ENCODE data around the gene DHX15. TPM values are rescaled to one million over a fixed set of nuclear protein-coding genes. Genes with fewer than 3 reads are reported as not detected.

Gene DHX15
- total RNA-seq, 1 donor from 2014 or later, result 77.4 TPM

DNA sequence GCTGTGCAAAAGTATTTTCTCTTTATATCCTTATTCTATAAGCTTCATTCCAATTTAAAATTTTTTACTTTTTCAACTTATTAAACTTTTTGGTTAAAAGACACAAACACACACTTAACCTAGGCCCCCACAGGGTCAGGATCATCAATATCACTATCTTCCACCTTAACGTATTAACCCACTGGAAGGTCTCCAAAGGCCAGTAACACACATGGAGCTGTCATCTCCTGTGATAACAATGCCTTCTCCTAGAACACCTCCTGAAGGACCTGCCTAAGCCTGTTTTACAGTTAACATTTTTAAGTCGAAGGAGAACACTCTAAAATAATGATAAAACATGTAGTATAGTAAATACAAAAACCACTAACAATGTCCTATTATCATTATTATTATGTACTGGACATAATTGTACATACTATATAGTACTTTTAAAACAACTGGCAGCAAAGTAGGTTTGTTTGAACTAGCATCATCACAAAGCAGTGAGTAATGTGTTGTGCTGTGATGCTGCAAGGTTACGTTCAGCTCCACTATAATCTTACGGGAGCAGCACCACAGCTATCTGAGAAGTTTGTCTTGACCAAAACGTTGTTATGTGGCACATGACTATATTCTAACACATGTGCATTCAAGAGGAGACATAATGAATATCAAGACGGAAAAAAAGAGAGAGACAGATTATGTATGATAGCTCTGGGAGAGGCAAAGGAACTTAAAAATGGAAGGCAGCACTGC is 33.7 kb downstream of the DHX15 start:
- no peak overlapping the region for H3K4me3 Mint-ChIP-seq (ENCODE audit: unreplicated experiment)
- no peak for DNase-seq (ENCODE audit: low spot score)
- no peaks in the 10 kb centered on the region for H3K9me3 Mint-ChIP-seq (ENCODE audit: low read depth)
- TF ChIP-seq CTCF (IDR thresholded peaks at IDR 0.05), result no peak
- peaks cover 12% of the 10 kb centered on the region for H3K36me3 Mint-ChIP-seq (ENCODE audit: low read depth)
- peaks cover 23% of the 10 kb centered on the region for H3K4me1 Mint-ChIP-seq (ENCODE audit: low read depth)
- no peaks in the 10 kb centered on the region for H3K27me3 Mint-ChIP-seq (ENCODE audit: low read depth)
- no peak overlapping the region for H3K27ac Mint-ChIP-seq (ENCODE audit: unreplicated experiment)

- Mint-ChIP-seq H3K27me3 (ENCODE audit: low read depth) (no peaks in the 10 kb centered on the region), H3K27ac (ENCODE audit: unreplicated experiment) (peak overlapping the region; percentile 12), H3K9me3 (ENCODE audit: low read depth) (no peaks in the 10 kb centered on the region), H3K36me3 (ENCODE audit: low read depth) (peaks cover 8% of the 10 kb centered on the region), H3K4me3 (ENCODE audit: unreplicated experiment) (no peak overlapping the region), H3K4me1 (ENCODE audit: low read depth) (peaks cover 39% of the 10 kb centered on the region)
- DNase-seq (ENCODE audit: low spot score), result no peak
- TF ChIP-seq CTCF (IDR thresholded peaks at IDR 0.05), result no peak
These were observed 36.4 kb downstream of the DHX15 start for GRCh38 chr4:24547979-24548378.

DNA sequence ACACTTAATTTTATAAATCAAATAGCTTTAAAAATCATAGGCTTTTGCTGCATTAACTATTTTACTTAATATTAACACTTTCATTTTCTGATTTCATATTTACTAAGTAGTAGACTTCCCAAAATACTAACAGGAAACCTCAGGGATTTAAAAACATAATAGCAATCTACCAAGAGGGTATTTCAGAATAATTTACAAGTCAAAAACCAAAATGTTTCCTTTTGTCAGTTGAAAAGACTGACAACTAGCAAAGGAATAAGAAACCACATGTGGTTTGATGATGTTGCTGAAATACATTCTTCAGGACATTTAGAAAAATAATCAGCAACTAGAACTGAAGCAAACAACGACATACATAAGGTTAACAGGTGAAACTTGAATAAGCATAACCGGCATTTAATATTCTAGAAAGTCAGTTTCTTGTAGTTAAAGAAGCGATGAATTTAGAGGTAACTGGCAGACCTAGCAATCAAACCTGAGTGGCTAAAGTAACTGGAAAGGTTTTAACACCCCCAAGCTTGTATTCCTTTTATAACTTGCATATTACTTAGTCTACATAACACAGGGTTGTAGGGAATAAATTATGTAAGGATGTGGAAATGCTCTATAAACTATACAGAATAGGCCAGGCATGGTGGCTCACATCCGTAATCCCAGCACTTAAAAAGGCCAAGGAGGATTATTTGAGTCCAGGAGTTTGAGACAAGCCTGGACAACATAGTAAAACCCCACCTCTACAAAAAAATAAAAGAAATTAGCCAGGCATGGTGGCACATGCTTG is 40.0 kb downstream of the DHX15 start:
- no peak for TF ChIP-seq CTCF (IDR thresholded peaks at IDR 0.05)
- peaks cover 15% of the 10 kb centered on the region for H3K36me3 Mint-ChIP-seq (ENCODE audit: low read depth)
- no peak overlapping the region for H3K4me3 Mint-ChIP-seq (ENCODE audit: unreplicated experiment)
- peak overlapping the region; percentile 36 for H3K27ac Mint-ChIP-seq (ENCODE audit: unreplicated experiment)
- H3K9me3 Mint-ChIP-seq (ENCODE audit: low read depth), result no peaks in the 10 kb centered on the region
- DNase-seq (ENCODE audit: low spot score), result no peak
- H3K27me3 Mint-ChIP-seq (ENCODE audit: low read depth), result no peaks in the 10 kb centered on the region
- peaks cover 28% of the 10 kb centered on the region for H3K4me1 Mint-ChIP-seq (ENCODE audit: low read depth)

DNA sequence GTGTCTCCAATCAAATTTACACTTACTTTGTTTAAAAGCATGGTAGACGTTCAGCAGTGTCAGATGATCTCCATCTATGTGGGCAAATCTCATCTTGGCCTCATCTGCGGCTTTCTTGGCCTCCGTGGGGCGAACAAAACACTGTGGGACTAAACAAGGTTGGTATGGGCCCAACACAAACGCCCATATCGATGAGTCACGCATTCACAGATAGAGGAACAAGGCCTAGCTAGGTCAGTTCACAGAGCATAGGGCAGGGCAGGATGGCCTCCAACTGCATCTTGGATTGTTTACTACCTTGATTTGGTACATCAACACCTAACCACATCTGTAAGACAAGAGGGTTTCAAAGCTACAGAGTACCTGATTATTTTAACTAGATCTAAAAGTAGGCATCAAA is 47.3 kb downstream of the DHX15 start:
- H3K36me3 Mint-ChIP-seq (ENCODE audit: low read depth), result peaks cover 13% of the 10 kb centered on the region
- H3K4me1 Mint-ChIP-seq (ENCODE audit: low read depth), result peaks cover 7% of the 10 kb centered on the region
- H3K27ac Mint-ChIP-seq (ENCODE audit: unreplicated experiment), result no peak overlapping the region
- H3K27me3 Mint-ChIP-seq (ENCODE audit: low read depth), result no peaks in the 10 kb centered on the region
- TF ChIP-seq CTCF (IDR thresholded peaks at IDR 0.05), result no peak
- H3K9me3 Mint-ChIP-seq (ENCODE audit: low read depth), result no peaks in the 10 kb centered on the region
- no peak for DNase-seq (ENCODE audit: low spot score)
- no peak overlapping the region for H3K4me3 Mint-ChIP-seq (ENCODE audit: unreplicated experiment)

- Mint-ChIP-seq H3K9me3 (ENCODE audit: low read depth) (no peaks in the 10 kb centered on the region), H3K4me1 (ENCODE audit: low read depth) (peaks cover 3% of the 10 kb centered on the region), H3K4me3 (ENCODE audit: unreplicated experiment) (no peak overlapping the region), H3K27ac (ENCODE audit: unreplicated experiment) (no peak overlapping the region), H3K27me3 (ENCODE audit: low read depth) (no peaks in the 10 kb centered on the region), H3K36me3 (ENCODE audit: low read depth) (peaks cover 12% of the 10 kb centered on the region)
- no peak for DNase-seq (ENCODE audit: low spot score)
- no peak for TF ChIP-seq CTCF (IDR thresholded peaks at IDR 0.05)
These were observed 49.0 kb downstream of the DHX15 start for GRCh38 chr4:24535399-24535798.

Measured in chondrocyte (in vitro differentiated cells).